Measurements from ENCODE around the gene CRYBA4. TPM values are rescaled to one million over a fixed set of nuclear protein-coding genes. Genes with fewer than 3 reads are reported as not detected.

The CRYBA4 gene
- total and polyA plus RNA-seq, 8 donors = 0.21 to 0.87 (median 0.43) TPM; not detected in 2

GRCh38 chr22:26674211-26675190, 52.7 kb downstream of the CRYBA4 start:
- intact Hi-C loops (cut with DNase I) = no loop called here
- no peak for ATAC-seq

GRCh38 chr22:26675687-26676268, 54.0 kb downstream of the CRYBA4 start:
- no peak for TF ChIP-seq CTCF (IDR thresholded peaks at IDR 0.05)
- DNase-seq = no peak
- intact Hi-C loops (cut with DNase I) = no loop called here
- Histone ChIP-seq H3K36me3 (peaks cover 0 to 10% of the 10 kb centered on the region in 2 donors), H3K9me3 (no peaks in the 10 kb centered on the region), H3K27me3 (no peaks in the 10 kb centered on the region), H3K27ac (peak overlapping the region in 1 of 2 donors; percentile 100), H3K4me1 (peaks cover 0 to 64% of the 10 kb centered on the region in 2 donors), H3K4me3 (no peak overlapping the region)
- no peak for ATAC-seq

More at GRCh38 chr22:26674211-26675190, 52.7 kb downstream of the CRYBA4 start:
- Histone ChIP-seq H3K4me3 (peak overlapping the region in 1 of 2 donors; percentile 80), H3K36me3 (no peaks in the 10 kb centered on the region), H3K27me3 (no peaks in the 10 kb centered on the region), H3K27ac (peak overlapping the region in 1 of 2 donors; percentile 100), H3K9me3 (no peaks in the 10 kb centered on the region), H3K4me1 (peaks cover 0 to 70% of the 10 kb centered on the region in 2 donors)
- no peak for DNase-seq
- peak in 1 of 2 donors; percentile 10 for TF ChIP-seq CTCF (IDR thresholded peaks at IDR 0.05)

DNA sequence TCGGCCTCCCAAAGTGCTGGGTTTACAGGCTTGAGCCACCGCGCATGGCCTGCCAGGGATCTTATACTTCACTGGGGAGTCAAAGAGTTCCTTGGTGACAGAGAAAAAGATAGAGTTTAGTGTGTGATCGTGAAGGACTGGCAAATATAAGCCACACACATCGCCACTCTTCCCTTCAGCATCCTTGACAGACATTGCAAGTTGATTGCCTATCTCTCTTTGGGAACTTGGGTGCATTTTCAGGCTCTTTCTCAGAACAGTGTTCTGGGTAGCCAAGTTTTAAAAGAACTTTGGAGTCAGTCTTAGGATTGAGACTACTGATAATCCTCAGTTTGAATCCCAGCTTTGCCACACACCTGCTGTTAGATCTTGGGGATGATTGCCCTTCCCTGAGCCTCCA, 55.5 kb downstream of the CRYBA4 start:
- Histone ChIP-seq H3K4me1 (peaks cover 0 to 58% of the 10 kb centered on the region in 2 donors), H3K27me3 (no peaks in the 10 kb centered on the region), H3K9me3 (no peaks in the 10 kb centered on the region), H3K4me3 (no peak overlapping the region), H3K36me3 (peaks cover 0 to 24% of the 10 kb centered on the region in 2 donors), H3K27ac (no peak overlapping the region)
- ATAC-seq = no peak
- DNase-seq = no peak
- intact Hi-C loops (cut with DNase I) = no loop called here
- TF ChIP-seq CTCF (IDR thresholded peaks at IDR 0.05) = no peak

DNA sequence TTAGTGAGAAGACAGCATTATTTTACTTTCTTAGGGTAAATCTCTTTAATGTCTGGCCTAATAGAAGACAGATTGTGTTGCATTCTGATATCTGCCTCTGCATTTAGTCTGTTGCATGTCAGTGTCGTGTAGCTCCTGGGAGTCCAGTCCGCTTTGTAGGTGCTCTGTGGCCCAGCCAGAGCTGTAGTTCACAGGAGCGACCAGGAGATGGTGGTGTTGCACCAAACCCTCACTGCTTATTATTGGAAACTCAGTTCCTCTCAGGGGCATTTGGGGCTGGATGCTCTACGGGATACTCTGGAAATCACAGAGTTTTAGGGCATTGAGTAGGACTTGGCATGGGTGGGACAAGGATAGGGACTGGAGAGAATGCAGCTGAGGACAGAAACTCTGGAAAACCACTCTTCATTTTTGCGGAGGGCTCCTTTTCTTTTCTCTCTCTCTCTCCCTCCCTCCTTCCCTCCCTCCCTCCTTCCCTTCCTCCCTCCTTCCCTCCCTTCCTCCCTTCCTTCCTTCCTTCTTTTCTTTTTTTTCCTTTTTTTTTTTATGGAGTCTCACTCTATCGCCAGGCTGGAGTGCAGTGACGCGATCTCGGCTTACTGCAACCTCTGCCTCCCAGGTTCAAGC, 57.4 kb downstream of the CRYBA4 start:
- peaks cover 0 to 29% of the 10 kb centered on the region in 2 donors for H3K36me3 ChIP-seq
- no peaks in the 10 kb centered on the region for H3K9me3 ChIP-seq
- peaks cover 0 to 45% of the 10 kb centered on the region in 2 donors for H3K4me1 ChIP-seq
- H3K4me3 ChIP-seq = no peak overlapping the region
- no peaks in the 10 kb centered on the region for H3K27me3 ChIP-seq
- DNase-seq = peak; percentile 56 to 80 (median 71)
- no peak overlapping the region for H3K27ac ChIP-seq
- TF ChIP-seq CTCF (IDR thresholded peaks at IDR 0.05) = peak; percentile 84 to 97
- ATAC-seq = peak; percentile 90
- intact Hi-C loops (cut with DNase I) = no loop called here

Other genes with a start within 250 kb of the CRYBA4 start
- 1 to 10 TPM; 1.3 to 2.1 TPM for gene ASPHD2, start 192.7 kb upstream of the CRYBA4 start, total RNA-seq
- gene ASPHD2, start 192.7 kb upstream of the CRYBA4 start, polyA plus RNA-seq (ENCODE audit: insufficient read length in 6 of 6) = under 1 TPM; 0.38 to 0.74 (median 0.55) TPM
- 10 to 100 TPM; 25.4 to 30.1 TPM for gene HPS4, start 138.2 kb upstream of the CRYBA4 start, total RNA-seq
- 10 to 100 TPM; 31.0 to 40.7 (median 35.0) TPM for gene HPS4, start 138.2 kb upstream of the CRYBA4 start, polyA plus RNA-seq (ENCODE audit: insufficient read length in 6 of 6)
- gene SRRD, start 138.1 kb upstream of the CRYBA4 start, total RNA-seq = 10 to 100 TPM; 18.5 to 19.2 TPM
- 10 to 100 TPM; 25.9 to 33.1 (median 30.0) TPM for gene SRRD, start 138.1 kb upstream of the CRYBA4 start, polyA plus RNA-seq (ENCODE audit: insufficient read length in 6 of 6)
- 10 to 100 TPM; 32.1 to 39.2 TPM for gene TFIP11, start 109.5 kb upstream of the CRYBA4 start, total RNA-seq
- 10 to 100 TPM; 34.8 to 39.9 (median 36.8) TPM for gene TFIP11, start 109.5 kb upstream of the CRYBA4 start, polyA plus RNA-seq (ENCODE audit: insufficient read length in 6 of 6)
- 10 to 100 TPM; 51.4 to 69.0 TPM for gene TPST2, start 31.8 kb upstream of the CRYBA4 start, total RNA-seq
- 10 to 100 TPM; 23.3 to 30.9 (median 28.4) TPM for gene TPST2, start 31.8 kb upstream of the CRYBA4 start, polyA plus RNA-seq (ENCODE audit: insufficient read length in 6 of 6)
- gene CRYBB1, start 3.9 kb upstream of the CRYBA4 start, total RNA-seq = 1 to 10 TPM; 1.0 to 1.3 TPM
- gene CRYBB1, start 3.9 kb upstream of the CRYBA4 start, polyA plus RNA-seq (ENCODE audit: insufficient read length in 6 of 6) = 1 to 10 TPM in 4 of 6 donors, under 1 TPM in 2; 0.79 to 1.5 (median 1.1) TPM
- gene MIAT, start 35.6 kb downstream of the CRYBA4 start, total RNA-seq = 10 to 100 TPM in 1 of 2 donors, 1 to 10 TPM in 1; 1.7 to 11.2 TPM
- 1 to 10 TPM; 2.3 to 3.0 (median 2.8) TPM for gene MIAT, start 35.6 kb downstream of the CRYBA4 start, polyA plus RNA-seq (ENCODE audit: insufficient read length in 6 of 6)

All from left lung (tissue), 10 donors.